HG02885 (cell line): ENCODE measurements around the gene HSF2BP.
"Not testable (repeated sequence)": the region's sequence is repeated elsewhere in the genome, so short reads cannot be mapped to it uniquely, and the experiment has no call there.

ENCODE experiments used
- ATAC-seq: cut with Tn5 transposase; IDR thresholded peaks from one replicate; pipeline ENCODE4 v1.9.1; 2021; ENCODE audit warnings: mild to moderate bottlenecking; ENCODE audit not compliant: unreplicated experiment, poor library complexity

HSF2BP gene

DNA sequence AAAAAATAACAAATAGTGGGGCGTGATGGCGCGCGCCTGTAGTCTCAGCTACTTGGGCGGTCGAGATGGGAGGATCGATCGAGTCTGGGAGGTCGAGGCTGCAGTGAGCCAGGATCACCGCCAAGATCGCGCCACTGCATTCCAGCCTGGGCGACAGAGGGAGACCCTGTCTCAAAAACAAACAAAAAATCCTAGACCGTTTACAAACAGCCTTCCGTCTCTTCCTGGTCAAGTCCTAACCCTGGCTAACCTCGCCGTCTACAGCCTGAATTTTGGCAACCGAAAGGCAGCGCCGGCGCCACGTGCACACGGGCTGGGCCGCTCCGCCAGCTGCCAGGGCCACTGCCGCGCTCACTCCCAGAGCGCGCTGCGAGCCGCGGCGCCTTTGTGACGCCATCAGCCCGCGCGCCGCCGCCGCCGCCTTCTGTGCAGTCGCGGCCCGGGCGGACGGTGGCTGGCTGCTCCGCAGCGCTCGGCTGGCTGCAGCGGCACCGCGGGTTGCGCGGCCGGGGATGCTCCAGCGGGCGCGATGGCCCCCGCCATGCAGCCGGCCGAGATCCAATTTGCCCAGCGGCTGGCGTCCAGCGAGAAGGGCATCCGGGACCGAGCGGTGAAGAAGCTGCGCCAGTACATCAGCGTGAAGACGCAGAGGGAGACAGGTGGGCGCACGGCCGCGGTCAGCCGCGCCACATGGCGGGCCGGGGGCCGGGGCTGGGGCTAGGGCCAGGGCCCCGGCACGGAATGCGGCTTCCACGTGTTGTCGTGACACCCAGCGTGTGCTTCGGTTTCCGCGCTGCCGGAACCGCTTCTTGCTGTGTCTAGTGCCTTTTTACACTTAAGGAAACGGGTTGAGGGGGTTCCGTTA lies at the start of gene HSF2BP, which contains the start of gene RRP1B:
Gene HSF2BP, minus strand, starts transcription at position 353 of the 865 bp plus-strand sequence. CDS start 1,392 bp downstream, outside the sequence.
Gene RRP1B, plus strand, starts transcription at position 425 of the 865 bp plus-strand sequence. Its CDS starts 105 bp downstream, at position 530.
- peak; percentile 82 for ATAC-seq

DNA sequence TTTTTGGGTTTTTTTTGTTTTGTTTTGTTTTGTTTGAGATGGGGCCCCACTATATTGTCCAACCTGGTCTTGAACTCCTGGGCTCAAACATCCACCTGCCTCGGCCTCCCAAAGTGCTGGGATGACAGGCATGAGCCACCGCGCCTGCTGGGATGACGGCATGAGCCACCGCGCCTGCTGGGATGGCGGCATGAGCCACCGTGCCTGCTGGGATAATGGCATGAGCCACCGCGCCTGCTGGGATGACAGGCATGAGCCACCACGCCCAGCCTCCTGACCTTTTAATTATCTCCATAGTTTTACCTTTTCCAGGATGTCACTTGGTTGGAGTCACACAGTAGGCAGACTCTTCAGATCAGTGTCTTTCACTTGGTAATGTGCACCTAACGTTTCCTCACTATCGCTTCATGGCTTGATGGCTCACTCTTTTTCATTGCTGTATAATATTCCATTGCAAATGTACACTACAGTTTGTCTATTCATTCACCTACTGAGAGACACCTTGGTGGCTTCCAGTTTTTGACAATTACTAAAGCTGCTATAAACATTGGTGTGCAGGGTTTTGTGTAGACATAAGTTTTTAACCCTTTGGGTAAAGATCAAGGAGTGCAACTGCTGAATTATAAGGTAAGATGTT lies 49.6 kb upstream of the HSF2BP start:
- no peak for ATAC-seq

DNA sequence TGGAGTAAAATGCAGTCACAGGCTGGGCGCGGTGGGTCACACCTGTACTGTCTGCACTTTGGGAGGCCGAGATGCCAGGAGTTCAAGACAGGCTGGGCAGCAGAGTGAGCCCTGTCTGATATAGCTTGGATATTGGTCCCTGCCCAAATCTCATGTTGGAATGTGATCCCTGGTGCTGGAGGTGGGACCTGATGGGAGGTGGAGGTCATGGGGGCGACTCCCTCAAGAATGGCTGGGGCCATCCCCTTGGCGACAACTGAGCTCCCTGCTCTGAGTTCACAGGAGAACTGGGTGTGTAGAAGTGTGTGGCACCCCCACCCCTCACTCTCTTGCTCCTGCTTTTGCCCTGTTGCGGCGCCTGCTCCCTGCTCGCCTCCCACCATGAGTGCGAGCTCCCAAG lies 48.2 kb upstream of the HSF2BP start:
- no peak for ATAC-seq

DNA sequence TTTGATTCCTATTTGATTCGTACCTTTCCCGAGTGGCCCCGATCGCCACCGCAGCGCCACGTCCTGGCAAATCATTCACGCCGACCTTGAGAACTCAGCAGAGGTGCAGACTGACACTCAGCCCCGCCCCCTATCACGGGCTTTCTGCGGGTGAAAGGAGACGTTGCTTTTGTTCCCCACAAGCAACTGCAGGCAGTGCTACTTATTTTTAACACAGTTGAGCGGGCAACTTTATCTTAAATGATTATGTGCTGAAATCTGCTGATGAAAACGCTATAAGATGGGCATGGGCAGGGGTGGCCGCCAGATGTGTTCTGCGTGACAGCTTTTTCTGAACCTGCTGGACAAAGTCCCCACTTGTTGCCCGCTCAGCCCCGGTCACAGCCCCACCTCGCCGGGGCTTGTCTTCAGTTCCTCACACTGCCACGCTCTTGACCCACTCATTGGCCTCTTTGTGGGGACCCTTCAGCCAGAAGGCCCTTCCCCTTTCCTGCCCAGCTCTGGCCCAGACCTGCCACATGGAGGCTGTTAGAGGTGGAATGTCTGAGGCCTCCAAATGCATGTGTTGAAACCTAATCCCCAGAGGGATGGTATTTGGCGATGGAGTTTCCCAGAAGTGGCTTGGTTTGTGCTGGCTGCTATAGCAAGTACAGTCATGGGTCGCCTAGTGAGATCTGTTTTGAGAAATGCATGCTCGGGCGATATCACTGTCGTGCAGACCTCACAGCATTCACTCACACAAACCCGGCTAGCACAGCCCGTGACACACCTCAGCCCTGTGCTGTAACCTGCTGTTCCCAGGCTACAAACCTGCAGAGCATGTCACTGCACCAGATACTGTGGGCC lies 44.0 kb upstream of the HSF2BP start:
- no peak for ATAC-seq

DNA sequence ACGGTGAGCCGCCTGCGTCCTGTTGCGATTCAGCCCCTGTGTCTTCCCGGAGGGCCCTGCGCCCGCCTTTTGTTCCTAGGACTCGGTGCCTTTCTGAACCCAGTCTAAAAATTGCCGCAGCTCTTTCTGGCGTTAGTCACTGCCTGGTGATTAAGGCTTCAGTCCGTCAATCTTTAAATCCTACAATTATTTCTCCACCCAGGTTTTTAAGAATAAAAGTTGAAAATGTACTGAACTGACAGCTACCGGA lies 43.4 kb upstream of the HSF2BP start:
- ATAC-seq = no peak

DNA sequence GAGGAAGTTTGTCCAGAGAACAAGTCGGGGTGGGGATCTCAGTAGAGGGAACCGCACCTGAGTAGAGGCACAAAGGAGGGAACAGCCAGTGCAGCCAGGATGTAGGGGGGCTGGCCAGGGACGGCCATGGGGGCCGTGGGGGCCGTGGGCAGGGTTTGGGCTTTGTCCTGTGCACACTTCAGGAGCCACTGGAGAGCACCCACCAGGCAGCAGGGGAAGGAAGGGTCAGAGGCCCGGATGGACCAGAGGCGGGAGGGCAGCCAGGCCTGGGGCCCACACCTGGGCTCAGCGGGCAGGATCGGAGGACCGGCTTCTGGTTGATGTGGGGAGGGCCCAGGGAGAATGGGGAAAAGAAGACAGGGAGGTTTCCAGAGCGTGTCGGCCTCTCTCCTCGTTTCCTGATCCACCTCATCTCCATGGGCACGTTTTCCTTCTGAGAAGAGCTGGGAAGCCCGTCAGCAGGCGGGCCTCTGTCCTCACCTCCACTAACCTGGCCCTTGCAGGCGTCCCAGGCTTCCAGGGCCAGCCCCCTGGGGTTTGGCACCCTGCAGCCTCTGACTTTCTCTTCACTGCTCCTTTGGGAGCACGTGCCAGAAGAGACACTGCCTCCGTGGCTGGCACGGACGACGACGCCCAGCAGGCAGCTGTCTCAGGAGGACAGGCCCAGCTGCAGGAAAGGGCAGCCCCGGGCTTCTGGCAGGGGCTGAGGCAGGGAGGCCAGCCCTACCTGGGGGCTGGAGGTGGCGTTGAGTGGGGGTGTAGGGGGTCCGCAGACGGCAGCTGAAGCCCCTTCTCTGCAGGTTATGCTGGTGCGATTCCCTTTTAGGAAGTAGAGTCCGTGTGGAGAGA lies 42.9 kb upstream of the HSF2BP start:
- no peak for ATAC-seq

DNA sequence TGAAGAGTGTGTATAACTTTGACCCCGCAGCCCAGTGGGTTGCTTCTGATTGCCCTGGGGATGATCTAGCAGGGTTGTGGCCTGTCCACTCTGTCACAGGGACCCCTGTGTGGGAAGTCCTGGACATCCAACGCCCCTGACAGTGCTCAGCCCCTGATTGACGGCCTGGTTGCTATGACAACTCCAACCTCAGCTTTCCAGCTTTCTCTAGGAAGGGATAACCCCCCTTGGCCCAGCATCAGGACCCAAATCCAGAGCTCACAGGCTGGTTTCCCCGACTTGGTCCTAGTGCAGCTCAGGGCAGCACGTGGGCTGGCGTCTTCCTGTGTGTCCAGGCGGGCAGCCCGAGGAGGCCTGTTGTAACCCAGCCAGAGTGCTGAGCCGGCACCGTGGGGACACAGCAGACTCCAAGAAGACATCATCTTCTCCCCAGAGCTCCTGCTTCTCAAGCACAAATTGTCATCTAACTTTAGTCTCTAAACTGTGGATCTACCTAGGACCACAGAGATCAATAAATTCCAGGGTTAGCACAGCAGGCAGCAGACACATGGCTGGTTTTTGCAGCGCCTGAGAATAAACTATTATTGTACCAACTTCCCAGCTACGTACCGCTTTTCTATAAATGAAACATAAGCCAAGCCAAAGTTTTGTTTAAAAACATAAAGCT lies 40.8 kb upstream of the HSF2BP start:
- ATAC-seq = no peak

DNA sequence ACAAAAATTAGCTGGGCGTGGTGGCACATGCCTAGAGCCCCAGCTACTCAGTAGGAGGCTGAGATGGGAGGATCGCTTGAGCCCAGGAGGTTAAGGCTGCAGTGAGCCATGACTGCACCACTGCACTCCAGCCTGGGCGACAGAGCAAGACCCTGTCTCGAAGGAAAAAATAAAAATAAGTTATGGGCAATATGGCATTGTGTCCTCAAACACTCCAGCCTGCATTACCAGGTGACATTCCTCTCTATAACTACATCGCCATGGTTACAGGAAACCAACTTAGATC lies 40.1 kb upstream of the HSF2BP start:
- ATAC-seq = not testable (repeated sequence)

DNA sequence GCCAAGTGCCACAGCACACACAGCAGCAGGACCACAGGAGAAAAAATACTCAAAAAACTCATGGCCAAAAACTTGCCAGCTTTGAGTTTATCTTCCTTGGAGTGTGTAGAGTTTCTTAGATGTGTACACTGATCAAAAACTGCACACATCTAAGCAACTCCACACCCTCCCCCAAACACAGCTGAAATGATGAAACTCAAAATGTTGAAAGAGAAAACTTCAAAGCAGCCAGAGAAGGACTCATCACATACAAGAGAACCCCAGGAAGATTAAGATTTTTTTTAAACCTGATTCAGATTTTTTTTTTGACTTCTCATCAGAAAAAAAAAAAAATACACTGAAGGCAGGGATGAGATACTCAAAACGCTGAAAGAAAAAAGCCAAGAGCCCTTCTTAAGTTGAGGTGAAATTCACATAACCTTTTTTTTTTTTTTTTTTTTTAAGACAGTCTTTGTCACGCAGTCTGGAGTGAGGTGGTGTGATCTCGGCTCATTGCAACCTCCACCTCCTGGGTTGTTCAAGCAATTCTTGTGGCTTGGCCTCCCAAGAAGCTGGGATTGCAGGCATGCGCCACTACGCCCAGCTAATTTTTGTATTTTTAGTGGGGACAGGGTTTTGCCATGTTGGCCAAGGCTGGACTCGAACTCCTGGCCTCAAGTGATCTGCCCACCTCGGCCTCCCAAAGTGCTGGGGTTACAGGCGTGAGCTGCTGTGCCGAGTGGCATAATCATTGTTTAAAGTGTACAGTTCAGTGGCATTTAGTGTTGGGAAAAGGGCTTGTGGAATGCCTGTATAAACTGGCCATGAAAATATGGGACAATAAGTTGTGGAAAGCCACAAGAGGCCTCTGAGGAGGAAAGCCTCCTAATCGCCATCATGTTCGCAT lies 38.7 kb upstream of the HSF2BP start:
- ATAC-seq = no peak

DNA sequence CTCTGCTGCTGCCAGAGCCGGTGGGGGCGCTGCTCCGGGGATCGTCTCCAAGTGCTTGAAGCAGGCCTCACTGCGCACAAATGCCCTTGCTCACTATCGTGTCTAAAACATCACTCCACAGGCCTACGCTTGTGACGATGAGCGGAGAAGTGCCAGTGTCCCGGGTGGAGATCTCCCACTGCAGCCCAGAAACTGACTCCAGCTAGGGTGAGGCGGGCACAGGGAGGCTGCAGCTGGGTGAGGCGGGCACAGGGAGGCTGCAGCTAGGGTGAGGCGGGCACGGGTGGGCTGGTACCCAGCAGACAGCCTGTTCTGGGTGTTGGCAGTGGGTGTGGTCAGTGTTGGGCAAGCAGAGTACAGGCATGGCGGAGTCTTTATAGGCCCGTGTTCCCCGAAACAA lies 36.9 kb upstream of the HSF2BP start:
- ATAC-seq = no peak

DNA sequence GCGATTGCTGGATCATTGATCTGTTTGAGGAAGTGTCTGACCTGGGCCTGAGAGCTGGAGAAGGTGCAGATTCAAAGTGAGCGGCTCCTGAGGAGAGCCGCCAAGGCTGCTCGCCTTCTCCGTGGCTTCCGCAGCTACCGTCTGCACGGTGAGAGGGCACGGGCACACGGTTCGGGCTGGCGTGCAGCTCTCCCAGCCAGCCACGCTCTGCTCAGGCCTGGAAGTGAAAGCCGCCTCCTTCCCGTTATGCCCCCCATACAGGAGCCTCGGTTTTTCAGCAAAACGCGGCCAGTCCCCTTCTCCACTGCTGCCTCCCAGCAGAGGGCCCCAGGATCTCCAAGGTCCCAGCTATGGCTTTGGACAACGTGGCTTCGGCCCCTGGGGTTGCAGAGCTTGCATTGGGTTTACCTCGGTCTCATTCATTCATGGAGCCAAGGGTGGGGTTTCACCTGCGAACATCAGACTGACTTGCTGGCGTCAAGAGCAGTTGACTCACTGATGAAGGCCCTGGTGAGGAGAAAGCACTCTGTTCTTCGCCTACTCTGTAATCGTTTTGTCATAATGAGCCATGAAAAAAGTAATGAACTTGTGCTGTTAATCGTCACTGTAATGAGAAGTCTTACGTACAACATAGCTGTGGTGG lies 35.3 kb upstream of the HSF2BP start:
- ATAC-seq = no peak

DNA sequence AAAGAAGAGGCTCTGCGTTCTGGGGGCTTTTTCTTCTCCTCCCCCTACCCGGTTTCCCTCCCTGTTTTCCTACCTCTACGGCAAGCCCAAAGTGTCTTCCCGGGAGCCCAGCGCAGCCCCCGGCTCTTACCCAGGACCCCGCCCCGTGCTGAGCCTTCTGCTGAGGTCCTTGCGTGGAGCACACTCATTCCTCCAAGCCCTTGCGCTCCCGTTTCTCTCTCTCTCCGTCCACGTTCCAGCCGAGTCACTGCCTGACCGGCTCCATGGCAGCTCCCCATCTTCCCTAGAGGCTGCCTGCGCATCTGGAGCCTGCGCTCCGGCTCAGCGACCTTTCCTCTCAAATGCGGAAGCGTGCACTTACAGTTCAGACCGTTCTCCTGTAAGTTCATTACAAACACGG lies 34.7 kb upstream of the HSF2BP start:
- no peak for ATAC-seq

DNA sequence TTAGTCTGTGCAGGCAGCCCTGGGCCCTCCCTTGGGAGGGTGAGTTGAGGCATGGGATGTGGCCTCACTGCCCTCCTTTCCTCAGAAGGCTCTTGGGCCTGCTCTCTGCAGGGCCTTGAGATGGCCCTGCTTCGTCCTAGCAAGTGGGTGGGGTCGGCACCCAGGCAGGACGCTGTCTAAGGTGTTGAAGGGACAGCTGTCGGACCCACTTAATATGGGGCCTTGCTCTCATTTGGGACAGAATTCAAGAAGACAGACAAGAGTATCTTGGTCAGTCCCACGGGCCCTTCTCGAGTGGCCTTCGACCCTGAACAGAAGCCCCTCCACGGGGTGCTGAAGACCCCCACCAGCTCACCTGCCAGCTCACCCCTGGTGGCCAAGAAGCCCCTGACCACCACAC lies 33.7 kb upstream of the HSF2BP start:
- no peak for ATAC-seq

DNA sequence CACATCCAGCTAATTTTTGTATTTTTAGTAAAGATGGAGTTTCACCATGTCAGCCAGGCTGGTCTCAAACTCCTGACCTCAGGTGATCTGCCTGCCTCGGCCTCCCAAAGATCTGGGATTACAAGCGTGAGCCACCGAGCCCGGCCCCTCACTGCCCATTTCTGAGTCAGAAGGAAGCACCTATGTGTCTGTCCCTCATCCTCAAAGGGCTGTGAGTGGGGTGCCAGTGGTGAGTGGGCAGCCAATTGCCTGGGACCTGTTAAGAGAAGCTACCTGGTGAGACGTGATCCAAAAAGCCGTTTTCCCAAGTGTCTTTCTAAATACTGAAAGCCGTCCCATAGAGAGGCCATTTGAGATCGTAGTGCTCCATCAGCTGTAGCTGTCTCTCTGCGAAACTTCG lies 32.5 kb upstream of the HSF2BP start:
- no peak for ATAC-seq

DNA sequence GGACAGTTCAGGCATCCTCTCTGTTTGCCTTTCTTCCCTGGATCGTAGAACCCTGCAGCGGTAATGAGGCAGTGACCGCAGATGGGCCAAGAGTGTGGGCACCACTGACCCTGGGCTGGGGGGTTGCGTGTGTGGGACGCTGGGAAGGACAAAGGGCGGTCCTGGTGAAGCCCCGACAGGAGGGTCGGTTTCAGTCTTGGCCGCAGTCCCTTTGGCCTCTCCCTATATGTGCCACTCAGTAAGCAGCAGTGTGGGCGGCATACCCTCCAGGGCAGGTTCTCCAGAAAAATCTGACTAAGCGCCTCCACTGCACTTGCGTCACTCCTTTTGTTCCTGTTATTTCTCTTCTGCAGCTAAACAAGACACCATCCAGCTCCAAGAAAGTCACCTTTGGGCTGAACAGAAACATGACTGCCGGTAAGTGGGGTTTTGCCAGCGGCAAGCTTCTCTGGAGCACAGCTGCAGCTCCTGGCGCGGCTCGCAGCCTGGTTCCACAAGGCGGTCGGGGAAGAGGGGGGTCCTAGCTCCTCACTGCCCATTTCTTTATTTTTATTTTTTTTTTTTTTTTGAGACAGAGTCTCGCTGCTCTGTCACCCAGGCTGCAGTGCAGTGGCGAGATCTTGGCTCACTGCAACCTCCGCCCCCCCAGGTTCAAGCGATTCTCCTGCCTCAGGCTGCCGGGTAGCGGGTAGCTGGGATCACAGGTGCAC lies 32.0 kb upstream of the HSF2BP start:
- no peak for ATAC-seq

DNA sequence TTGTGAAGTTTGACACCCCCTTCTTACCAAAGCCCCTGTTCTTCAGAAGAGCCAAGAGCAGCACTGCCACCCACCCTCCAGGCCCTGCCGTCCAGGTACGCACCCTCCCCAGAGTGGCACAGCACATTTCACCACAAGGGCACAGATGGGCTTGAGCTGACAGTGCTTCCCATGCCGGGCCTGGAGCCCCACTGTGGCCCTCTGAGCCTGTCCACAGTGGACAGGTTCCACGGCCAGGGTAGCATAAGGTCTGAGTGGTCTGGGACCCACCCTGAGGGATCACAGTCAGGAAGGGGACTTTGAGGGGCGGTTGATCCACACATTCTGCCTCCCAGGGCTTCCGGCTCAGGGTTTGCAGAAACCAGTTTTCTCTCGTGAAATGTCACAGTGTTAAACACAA lies 31.1 kb upstream of the HSF2BP start:
- ATAC-seq = no peak

DNA sequence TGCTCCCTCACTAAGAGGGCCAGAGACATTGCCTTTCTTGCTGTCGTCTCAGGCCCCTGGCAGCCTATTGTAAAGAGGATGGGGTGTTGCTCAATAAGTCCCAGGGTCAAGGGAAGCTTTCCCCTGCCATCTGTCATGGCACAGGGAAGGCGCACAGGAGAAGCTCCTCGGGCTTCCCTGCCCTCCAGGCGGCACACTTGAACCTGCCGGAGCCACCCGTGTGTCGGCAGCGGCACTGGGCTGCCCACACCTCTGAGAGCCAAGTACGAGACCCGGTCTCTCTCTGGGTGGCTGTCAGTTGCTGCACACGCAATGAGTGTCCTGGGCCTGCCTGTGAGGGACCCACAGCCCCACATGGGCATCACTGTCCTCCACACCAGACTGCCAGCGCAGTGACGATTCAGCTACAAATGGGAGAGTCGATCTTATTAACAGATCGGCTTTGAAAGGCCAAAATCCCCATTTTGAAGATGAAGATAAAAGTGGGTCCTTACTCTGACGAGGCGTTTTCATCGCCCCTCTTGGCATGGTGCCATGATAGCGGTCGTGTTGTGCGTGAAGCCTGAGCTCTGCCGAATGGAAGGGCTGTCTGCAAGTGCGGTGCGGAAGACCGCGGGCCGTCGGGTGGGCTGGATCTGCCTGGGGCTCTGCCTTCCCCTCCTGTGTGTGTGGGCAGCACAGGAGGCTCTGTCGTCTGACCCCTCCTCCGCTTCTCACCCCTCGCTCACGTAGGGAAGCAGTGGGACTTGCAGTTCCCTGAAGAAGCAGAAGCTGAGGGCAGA lies 30.5 kb upstream of the HSF2BP start:
- ATAC-seq = no peak
